Bronchial epithelial cell (primary cell): ENCODE data around the gene TPK1. TPM values are rescaled to one million over a fixed set of nuclear protein-coding genes. Genes with fewer than 3 reads are reported as not detected.

Experiments
- DNase-seq: peaks from one replicate; pipeline ENCODE4 v3.0.0-alpha.2; 2010; ENCODE audit warnings: low read depth
- FAIRE-seq: peaks from 2 replicates; lab custom pipeline; 2011; peaks lifted over from hg19 to GRCh38; lab: Jason Lieb, UNC
- H3K27me3 ChIP-seq: 2 replicates; pipeline ENCODE4 v1.5.1; 2011; ENCODE audit warnings: low read length; ENCODE audit not compliant: control insufficient read depth, insufficient read depth
- H3K36me3 ChIP-seq: 2 replicates; pipeline ENCODE4 v1.5.1; 2011; ENCODE audit warnings: low read length; ENCODE audit not compliant: control insufficient read depth, insufficient read depth
- H3K4me3 ChIP-seq: 2 replicates; pipeline ENCODE4 v1.5.1; 2011; ENCODE audit warnings: mild to moderate bottlenecking, low read depth, low read length, control low read depth
- total RNA-seq: library from RNA; depleted of rRNA; stranded (reverse); fragments of >200 nt; gene quantifications from 2 replicates; pipeline ENCODE4 v1.2.1, GENCODE V29; 2014
- TF ChIP-seq, protein P1 (sequence below): IDR thresholded peaks from 2 replicates; pipeline ENCODE4 v1.5.1; 2011; ENCODE audit warnings: mild to moderate bottlenecking, moderate library complexity, low read length, control low read depth, inconsistent platforms; ENCODE audit not compliant: insufficient read depth, severe bottlenecking

Gene TPK1
- total RNA-seq, 1 donor from 2014 or later = 2.4 TPM

DNA sequence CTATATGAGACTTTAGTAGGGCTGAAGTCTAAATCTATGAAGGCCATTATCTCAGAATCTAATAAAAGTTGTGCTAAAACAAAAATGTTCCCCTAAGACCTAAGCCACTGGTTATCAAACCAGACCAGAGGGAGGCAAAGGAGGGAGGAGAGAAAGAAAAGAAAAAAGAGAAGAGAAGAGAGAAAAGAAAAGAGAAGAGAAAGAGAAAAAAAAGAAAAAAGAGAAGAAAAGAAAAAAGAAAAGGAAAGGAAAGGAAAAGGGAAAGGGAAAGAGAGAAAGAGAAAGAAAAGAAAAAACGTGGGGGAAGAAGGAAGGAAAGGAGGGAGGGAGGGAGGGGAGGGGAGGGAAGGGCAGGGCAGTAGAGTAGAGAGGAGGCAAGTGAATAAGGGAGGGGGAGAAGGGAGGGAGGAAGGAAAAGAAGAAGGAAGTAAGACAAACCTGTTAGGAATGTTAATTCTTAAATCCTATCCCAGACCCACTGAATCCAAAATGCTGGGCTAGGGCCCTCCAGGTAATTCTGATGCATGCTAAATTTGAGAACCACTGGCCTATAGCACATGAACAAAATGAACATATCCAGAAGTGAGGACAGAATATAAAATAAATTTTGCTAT, 98.9 kb downstream of the TPK1 start:
- DNase-seq (no peak), FAIRE-seq (no peak)
- no peaks in the 10 kb centered on the region for H3K36me3 ChIP-seq
- H3K27me3 ChIP-seq = no peaks in the 10 kb centered on the region
- TF ChIP-seq, protein P1, sequence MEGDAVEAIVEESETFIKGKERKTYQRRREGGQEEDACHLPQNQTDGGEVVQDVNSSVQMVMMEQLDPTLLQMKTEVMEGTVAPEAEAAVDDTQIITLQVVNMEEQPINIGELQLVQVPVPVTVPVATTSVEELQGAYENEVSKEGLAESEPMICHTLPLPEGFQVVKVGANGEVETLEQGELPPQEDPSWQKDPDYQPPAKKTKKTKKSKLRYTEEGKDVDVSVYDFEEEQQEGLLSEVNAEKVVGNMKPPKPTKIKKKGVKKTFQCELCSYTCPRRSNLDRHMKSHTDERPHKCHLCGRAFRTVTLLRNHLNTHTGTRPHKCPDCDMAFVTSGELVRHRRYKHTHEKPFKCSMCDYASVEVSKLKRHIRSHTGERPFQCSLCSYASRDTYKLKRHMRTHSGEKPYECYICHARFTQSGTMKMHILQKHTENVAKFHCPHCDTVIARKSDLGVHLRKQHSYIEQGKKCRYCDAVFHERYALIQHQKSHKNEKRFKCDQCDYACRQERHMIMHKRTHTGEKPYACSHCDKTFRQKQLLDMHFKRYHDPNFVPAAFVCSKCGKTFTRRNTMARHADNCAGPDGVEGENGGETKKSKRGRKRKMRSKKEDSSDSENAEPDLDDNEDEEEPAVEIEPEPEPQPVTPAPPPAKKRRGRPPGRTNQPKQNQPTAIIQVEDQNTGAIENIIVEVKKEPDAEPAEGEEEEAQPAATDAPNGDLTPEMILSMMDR = no peak
- H3K4me3 ChIP-seq = no peak overlapping the region

DNA sequence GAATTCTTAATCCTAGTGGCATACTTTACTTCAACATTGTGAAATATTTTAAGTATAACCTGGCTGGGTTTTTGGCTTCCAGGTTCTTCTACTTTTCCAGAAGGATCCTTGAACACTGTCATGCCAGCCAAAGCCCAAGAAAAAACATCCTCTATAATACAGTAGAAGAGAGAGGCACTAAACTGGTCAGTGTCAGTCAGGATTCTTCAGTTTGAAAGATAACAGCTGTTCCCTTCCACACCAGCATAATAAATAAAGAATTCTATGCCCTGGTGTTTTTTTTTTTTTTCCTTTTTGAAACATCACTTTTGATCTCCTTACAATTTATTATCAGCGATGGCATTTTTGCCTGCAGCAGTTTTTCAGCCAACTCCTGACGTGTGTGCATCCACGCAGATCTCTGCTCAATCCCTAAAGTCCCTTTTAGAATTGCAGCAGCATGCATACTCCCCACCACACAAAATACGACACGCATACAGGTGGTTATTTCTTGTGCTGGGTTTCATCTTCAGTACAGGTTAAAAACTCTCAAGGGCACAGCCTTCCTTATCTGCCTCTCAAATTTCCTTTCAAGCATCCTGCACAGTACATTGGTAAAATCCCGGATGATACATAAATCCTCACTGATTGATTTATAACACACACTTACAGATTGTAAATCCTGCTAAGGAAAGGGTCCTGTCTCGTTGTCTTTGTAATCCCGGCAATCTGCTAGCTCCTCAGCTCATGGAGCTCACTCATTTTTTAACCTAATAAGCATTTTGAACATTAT, 100.2 kb downstream of the TPK1 start:
- TF ChIP-seq, protein P1 = no peak
- FAIRE-seq = no peak
- no peaks in the 10 kb centered on the region for H3K27me3 ChIP-seq
- H3K36me3 ChIP-seq = no peaks in the 10 kb centered on the region
- DNase-seq = no peak
- H3K4me3 ChIP-seq = no peak overlapping the region

DNA sequence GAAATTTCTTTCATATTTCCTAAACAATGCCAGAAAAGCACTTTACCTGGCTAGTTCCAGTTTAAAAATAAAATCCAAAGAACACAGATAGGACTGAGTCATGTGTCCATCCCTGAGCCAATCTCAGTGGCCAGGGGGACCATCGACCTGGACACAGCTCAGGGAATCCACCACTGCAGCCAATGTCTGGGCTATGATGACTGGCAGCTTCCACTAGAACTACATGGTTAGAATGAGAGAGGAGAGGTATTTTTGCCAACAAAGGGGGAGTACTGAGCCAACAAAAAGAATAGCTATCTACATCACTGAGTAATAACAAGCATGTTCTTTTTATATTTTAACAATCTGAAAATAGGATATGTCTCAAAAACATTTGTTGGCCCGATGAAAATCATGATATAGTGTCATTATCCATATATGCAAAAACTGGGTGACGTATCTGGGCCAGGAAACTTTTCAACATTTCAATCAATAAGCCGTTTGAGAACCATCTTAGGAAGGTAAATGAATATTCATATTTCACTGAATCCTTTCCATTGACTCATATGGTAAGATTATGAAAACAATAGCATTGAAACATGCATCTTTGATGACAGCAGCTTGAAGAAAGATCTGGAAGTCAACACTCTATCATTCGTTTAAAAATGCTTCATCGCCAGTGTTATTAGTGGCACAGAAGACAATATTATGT, 104.0 kb downstream of the TPK1 start:
- no peaks in the 10 kb centered on the region for H3K36me3 ChIP-seq
- H3K4me3 ChIP-seq = no peak overlapping the region
- TF ChIP-seq, protein P1 = no peak
- H3K27me3 ChIP-seq = no peaks in the 10 kb centered on the region
- no peak for FAIRE-seq
- DNase-seq = no peak

DNA sequence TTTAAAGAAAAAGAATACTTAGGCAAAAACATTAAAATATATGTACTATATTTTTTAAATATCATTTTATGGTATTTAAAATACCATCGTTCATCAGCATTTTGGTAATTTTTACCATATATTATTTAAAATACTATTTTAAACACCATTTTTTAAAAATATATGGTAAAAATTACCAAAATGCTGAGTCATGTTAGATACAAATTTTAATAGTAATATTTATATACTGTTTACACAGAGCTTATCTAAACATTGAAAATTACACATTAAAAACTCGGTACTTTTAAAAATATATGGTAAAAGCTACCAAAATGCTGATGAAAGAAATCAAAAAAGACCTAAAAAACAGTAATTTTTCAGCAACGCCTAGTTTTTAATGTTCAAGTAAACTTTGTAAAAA, 105.6 kb downstream of the TPK1 start:
- Histone ChIP-seq H3K36me3 (no peaks in the 10 kb centered on the region), H3K27me3 (no peaks in the 10 kb centered on the region), H3K4me3 (no peak overlapping the region)
- TF ChIP-seq, protein P1 = no peak
- FAIRE-seq = no peak
- DNase-seq = no peak

DNA sequence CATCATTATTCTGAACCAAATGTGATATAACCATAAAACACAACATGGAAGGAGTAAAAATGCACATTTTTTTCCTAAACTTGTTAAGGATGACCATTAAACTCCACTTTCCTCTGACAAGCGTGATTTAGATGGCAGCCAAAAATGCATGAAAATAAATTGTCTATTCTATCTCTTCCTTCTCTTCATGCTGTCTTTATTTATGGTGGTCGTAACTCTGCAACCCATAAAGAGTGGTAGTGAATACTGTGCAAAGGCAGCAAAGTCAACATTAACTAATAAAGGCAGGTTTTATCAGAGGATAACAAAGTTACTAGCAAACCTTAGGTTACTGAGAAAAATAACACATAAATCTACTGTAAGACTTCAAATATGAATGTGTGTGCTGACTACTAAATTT, 106.6 kb downstream of the TPK1 start:
- Histone ChIP-seq H3K27me3 (no peaks in the 10 kb centered on the region), H3K36me3 (no peaks in the 10 kb centered on the region), H3K4me3 (no peak overlapping the region)
- DNase-seq (no peak), FAIRE-seq (no peak)
- TF ChIP-seq, protein P1 = no peak
